Measurements from ENCODE around the gene NAV2. TPM values are rescaled to one million over a fixed set of nuclear protein-coding genes. Genes with fewer than 3 reads are reported as not detected.

Gene NAV2
- total RNA-seq, 1 experiment from 2014 or later = 2.1 TPM

DNA sequence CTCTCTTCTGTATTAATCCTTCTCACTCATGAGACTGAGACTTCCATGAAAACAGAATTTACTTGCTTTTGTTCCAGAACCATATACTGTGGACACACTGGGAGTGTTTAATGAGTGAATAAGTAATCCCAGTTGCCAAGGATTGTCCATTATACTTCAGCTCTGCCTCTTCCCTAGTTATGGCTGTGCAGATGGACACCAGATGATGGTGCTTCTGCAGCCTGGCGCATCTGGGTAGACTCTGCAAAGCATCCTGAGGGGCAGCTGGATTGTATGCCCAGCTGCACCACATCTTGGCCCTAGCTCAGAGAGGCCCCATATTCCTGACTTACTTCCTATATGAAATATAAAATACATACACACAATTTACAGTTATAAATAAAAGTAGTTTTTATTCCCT lies 404.2 kb downstream of the NAV2 start:
- H3K79me2 ChIP-seq (ENCODE audit: insufficient read depth, low read length) = no peaks in the 10 kb centered on the region
- no peak overlapping the region for H3K4me2 ChIP-seq (ENCODE audit: low read length)
- CTCF ChIA-PET = interaction anchor here (1.4 to 2.9 kb wide), 2 partner anchors 11 to 16 kb away, joined by 5 to 14 read pairs; no protein-coding TSS in a partner anchor
- H2AFZ ChIP-seq (ENCODE audit: low read depth, low read length, poor library complexity, severe bottlenecking) = no peak overlapping the region
- no peak overlapping the region for H3K27ac ChIP-seq (ENCODE audit: low read depth, low read length)
- DNase-seq (ENCODE audit: low read depth, low spot score) = no peak
- no peaks in the 10 kb centered on the region for H4K20me1 ChIP-seq (ENCODE audit: insufficient read depth)
- intact Hi-C loops (cut with micrococcal nuclease) = loop anchor here (10.0 kb wide), 1 partner anchor 1042 kb away; no protein-coding TSS in a partner anchor
- H3K36me3 ChIP-seq (ENCODE audit: control insufficient read depth in 1 of 2, insufficient read depth in 2 of 2, low read length in 2 of 2) = no peaks in the 10 kb centered on the region
- no peak overlapping the region for H3K4me3 ChIP-seq (replicated peaks in 1 of 2; ENCODE audit: low read depth in 1 of 2, low read length in 2 of 2)
- no peaks in the 10 kb centered on the region for H3K27me3 ChIP-seq (ENCODE audit: insufficient read depth, low read length)
- BruUV-seq (replicated peaks) = no TSS peak
- TF ChIP-seq EGR1 (IDR thresholded peaks at IDR 0.05; ENCODE audit: low read depth) = no peak
- TF ChIP-seq ZNF274 (IDR thresholded peaks at IDR 0.05; ENCODE audit: low read depth, low read length) = no peak
- no peak for TF ChIP-seq EZH2 (IDR thresholded peaks at IDR 0.05)
- no peak for TF ChIP-seq JUND (IDR thresholded peaks at IDR 0.05)
- TF ChIP-seq, protein P1, sequence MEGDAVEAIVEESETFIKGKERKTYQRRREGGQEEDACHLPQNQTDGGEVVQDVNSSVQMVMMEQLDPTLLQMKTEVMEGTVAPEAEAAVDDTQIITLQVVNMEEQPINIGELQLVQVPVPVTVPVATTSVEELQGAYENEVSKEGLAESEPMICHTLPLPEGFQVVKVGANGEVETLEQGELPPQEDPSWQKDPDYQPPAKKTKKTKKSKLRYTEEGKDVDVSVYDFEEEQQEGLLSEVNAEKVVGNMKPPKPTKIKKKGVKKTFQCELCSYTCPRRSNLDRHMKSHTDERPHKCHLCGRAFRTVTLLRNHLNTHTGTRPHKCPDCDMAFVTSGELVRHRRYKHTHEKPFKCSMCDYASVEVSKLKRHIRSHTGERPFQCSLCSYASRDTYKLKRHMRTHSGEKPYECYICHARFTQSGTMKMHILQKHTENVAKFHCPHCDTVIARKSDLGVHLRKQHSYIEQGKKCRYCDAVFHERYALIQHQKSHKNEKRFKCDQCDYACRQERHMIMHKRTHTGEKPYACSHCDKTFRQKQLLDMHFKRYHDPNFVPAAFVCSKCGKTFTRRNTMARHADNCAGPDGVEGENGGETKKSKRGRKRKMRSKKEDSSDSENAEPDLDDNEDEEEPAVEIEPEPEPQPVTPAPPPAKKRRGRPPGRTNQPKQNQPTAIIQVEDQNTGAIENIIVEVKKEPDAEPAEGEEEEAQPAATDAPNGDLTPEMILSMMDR (IDR thresholded peaks at IDR 0.05 in 2 of 3, conservative IDR thresholded peaks at IDR 0.05 in 1 of 3; ENCODE audit: borderline replicate concordance in 1 of 3, insufficient read depth in 1 of 3, low read depth in 2 of 3, low read length in 2 of 3) = no peak
- no peak for TF ChIP-seq SIN3A (IDR thresholded peaks at IDR 0.05; ENCODE audit: low read depth)
- TF ChIP-seq FOSL1 (IDR thresholded peaks at IDR 0.05; ENCODE audit: low read depth) = no peak
- no peak for TF ChIP-seq POLR2A (IDR thresholded peaks at IDR 0.05; ENCODE audit: borderline replicate concordance, extremely low read depth, insufficient read depth, insufficient read length)
- no peak for TF ChIP-seq ELF1 (IDR thresholded peaks at IDR 0.05; ENCODE audit: borderline replicate concordance, low read depth)
- no peak for TF ChIP-seq TCF7L2 (IDR thresholded peaks at IDR 0.05; ENCODE audit: borderline replicate concordance, extremely low read depth, insufficient read depth, insufficient read length)
- no peak for TF ChIP-seq CEBPB (IDR thresholded peaks at IDR 0.05; ENCODE audit: low read depth)
- TF ChIP-seq, protein P2, sequence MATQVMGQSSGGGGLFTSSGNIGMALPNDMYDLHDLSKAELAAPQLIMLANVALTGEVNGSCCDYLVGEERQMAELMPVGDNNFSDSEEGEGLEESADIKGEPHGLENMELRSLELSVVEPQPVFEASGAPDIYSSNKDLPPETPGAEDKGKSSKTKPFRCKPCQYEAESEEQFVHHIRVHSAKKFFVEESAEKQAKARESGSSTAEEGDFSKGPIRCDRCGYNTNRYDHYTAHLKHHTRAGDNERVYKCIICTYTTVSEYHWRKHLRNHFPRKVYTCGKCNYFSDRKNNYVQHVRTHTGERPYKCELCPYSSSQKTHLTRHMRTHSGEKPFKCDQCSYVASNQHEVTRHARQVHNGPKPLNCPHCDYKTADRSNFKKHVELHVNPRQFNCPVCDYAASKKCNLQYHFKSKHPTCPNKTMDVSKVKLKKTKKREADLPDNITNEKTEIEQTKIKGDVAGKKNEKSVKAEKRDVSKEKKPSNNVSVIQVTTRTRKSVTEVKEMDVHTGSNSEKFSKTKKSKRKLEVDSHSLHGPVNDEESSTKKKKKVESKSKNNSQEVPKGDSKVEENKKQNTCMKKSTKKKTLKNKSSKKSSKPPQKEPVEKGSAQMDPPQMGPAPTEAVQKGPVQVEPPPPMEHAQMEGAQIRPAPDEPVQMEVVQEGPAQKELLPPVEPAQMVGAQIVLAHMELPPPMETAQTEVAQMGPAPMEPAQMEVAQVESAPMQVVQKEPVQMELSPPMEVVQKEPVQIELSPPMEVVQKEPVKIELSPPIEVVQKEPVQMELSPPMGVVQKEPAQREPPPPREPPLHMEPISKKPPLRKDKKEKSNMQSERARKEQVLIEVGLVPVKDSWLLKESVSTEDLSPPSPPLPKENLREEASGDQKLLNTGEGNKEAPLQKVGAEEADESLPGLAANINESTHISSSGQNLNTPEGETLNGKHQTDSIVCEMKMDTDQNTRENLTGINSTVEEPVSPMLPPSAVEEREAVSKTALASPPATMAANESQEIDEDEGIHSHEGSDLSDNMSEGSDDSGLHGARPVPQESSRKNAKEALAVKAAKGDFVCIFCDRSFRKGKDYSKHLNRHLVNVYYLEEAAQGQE (IDR thresholded peaks at IDR 0.05; ENCODE audit: low read depth) = no peak
- TF ChIP-seq SP1 (IDR thresholded peaks at IDR 0.05; ENCODE audit: low read depth) = no peak
- TF ChIP-seq, protein P3, sequence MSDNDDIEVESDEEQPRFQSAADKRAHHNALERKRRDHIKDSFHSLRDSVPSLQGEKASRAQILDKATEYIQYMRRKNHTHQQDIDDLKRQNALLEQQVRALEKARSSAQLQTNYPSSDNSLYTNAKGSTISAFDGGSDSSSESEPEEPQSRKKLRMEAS (IDR thresholded peaks at IDR 0.05) = no peak
- TF ChIP-seq YY1 (IDR thresholded peaks at IDR 0.05; ENCODE audit: extremely low read depth, insufficient replicate concordance, low read depth, low read length) = no peak
- no peak for TF ChIP-seq POLR2AphosphoS5 (IDR thresholded peaks at IDR 0.05; ENCODE audit: low read depth, low read length)
- TF ChIP-seq, protein P4, sequence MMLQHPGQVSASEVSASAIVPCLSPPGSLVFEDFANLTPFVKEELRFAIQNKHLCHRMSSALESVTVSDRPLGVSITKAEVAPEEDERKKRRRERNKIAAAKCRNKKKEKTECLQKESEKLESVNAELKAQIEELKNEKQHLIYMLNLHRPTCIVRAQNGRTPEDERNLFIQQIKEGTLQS (IDR thresholded peaks at IDR 0.05) = no peak
- TF ChIP-seq EZH2phosphoT487 (IDR thresholded peaks at IDR 0.05; ENCODE audit: borderline replicate concordance) = no peak
- no peak overlapping the region for H3K9ac ChIP-seq (ENCODE audit: low read length)
- RAD21 ChIA-PET (ENCODE audit: low non-redundant PET in 1 of 2, low total read pairs in 2 of 2, uncharacterized antibody in 2 of 2, unreplicated experiment in 2 of 2) = no interaction called here
- H3K9me3 ChIP-seq (ENCODE audit: control insufficient read depth in 1 of 2, insufficient read depth in 1 of 2, low read depth in 1 of 2, low read length in 2 of 2) = no peaks in the 10 kb centered on the region
- ATAC-seq = no peak
- H3K9me2 ChIP-seq (ENCODE audit: insufficient read depth) = no peaks in the 10 kb centered on the region
- peaks cover 13 to 14% of the 10 kb centered on the region in 2 experiments for H3K4me1 ChIP-seq (ENCODE audit: control insufficient read depth in 1 of 2, insufficient read depth in 2 of 2, low read length in 2 of 2)
- POLR2A ChIA-PET = no interaction called here

All from HCT116 (cell line).